Activated naive CD8-positive, alpha-beta T cell treated with anti-CD3 and anti-CD28 coated beads for 36 hours (primary cell): ENCODE data around the gene PYGO1. TPM values are rescaled to one million over a fixed set of nuclear protein-coding genes. Genes with fewer than 3 reads are reported as not detected.

Experiments
- DNase-seq: peaks from one replicate; pipeline ENCODE4 v3.0.0; 2021
- H3K27ac Mint-ChIP-seq: one replicate; pipeline ENCODE4 v1.8.0; 2022; ENCODE audit warnings: mild to moderate bottlenecking, moderate library complexity, mixed read lengths
- H3K27me3 Mint-ChIP-seq: one replicate; pipeline ENCODE4 v1.8.0; 2022; ENCODE audit warnings: mild to moderate bottlenecking, mixed read lengths
- H3K36me3 Mint-ChIP-seq: one replicate; pipeline ENCODE4 v1.8.0; 2021; ENCODE audit warnings: mild to moderate bottlenecking, mixed read lengths
- H3K4me1 Mint-ChIP-seq: one replicate; pipeline ENCODE4 v1.8.0; 2021; ENCODE audit warnings: mixed read lengths
- H3K4me3 Mint-ChIP-seq: one replicate; pipeline ENCODE4 v1.8.0; 2022; ENCODE audit warnings: mild to moderate bottlenecking, moderate library complexity, mixed read lengths
- H3K9me3 Mint-ChIP-seq: one replicate; pipeline ENCODE4 v1.8.0; 2022; ENCODE audit warnings: mixed read lengths
- total RNA-seq, 2 experiments: library from RNA; stranded (reverse); gene quantifications; one replicate each; pipeline ENCODE4 v1.2.3, GENCODE V29; 2021

The PYGO1 gene
- total RNA-seq, 2 experiments from 2014 or later: not detected

- Mint-ChIP-seq H3K4me1 (no peaks in the 10 kb centered on the region), H3K27me3 (peaks cover 39% of the 10 kb centered on the region), H3K9me3 (peaks cover 3% of the 10 kb centered on the region), H3K36me3 (no peaks in the 10 kb centered on the region), H3K27ac (no peak overlapping the region), H3K4me3 (no peak overlapping the region)
- no peak for DNase-seq
These were observed 2.6 kb upstream of the PYGO1 start for GRCh38 chr15:55590788-55591187.

GRCh38 chr15:55589287-55589686, 1.1 kb upstream of the PYGO1 start:
- peaks cover 43% of the 10 kb centered on the region for H3K27me3 Mint-ChIP-seq
- no peak for DNase-seq
- H3K4me1 Mint-ChIP-seq: no peaks in the 10 kb centered on the region
- no peak overlapping the region for H3K27ac Mint-ChIP-seq
- H3K36me3 Mint-ChIP-seq: no peaks in the 10 kb centered on the region
- H3K9me3 Mint-ChIP-seq: peaks cover 3% of the 10 kb centered on the region
- peak overlapping the region; percentile 44 for H3K4me3 Mint-ChIP-seq

DNA sequence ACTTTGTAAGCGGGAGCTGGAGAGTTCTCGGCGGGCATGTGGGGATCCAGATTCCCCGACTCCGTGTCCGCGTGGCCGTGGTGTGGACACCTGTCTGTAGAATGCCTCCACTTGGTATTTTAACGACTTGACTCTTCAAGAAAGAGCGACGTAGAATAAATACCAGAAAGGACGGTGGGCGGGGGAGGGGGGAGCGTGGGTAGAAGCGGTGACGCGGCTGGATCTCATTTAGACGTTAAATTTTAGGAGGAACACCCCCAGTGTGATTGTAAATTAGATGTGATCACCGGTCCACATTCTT, 620 bp upstream of the PYGO1 start:
- Mint-ChIP-seq H3K27ac (no peak overlapping the region), H3K4me1 (no peaks in the 10 kb centered on the region), H3K36me3 (no peaks in the 10 kb centered on the region), H3K4me3 (no peak overlapping the region), H3K9me3 (peaks cover 3% of the 10 kb centered on the region), H3K27me3 (peaks cover 48% of the 10 kb centered on the region)
- DNase-seq: no peak

- Mint-ChIP-seq H3K4me3 (peak overlapping the region; percentile 37), H3K9me3 (peaks cover 3% of the 10 kb centered on the region), H3K27me3 (peaks cover 52% of the 10 kb centered on the region), H3K4me1 (no peaks in the 10 kb centered on the region), H3K36me3 (no peaks in the 10 kb centered on the region), H3K27ac (no peak overlapping the region)
- DNase-seq: no peak
These were observed 650 bp downstream of the PYGO1 start for GRCh38 chr15:55587321-55588069.

DNA sequence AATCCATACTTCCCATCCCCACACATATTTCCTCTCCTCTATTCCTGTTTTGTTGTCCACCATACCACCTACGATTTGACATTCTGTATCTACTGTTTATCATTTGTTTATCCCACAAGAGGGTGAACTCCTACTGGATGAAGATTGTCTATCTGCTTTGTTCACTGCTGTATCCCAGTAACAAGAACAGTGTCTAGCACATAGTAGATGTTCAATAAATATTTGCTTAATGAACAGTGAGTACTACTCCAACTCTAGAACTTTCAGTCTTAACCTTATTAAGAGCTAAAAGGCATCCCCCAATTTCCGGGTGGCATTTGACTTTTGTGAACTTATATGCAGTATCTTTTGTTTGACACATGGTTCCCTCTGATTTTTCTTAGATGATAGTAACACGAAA, 1.3 kb downstream of the PYGO1 start:
- Mint-ChIP-seq H3K9me3 (peaks cover 3% of the 10 kb centered on the region), H3K4me3 (no peak overlapping the region), H3K27ac (no peak overlapping the region), H3K27me3 (peaks cover 54% of the 10 kb centered on the region), H3K4me1 (no peaks in the 10 kb centered on the region), H3K36me3 (no peaks in the 10 kb centered on the region)
- DNase-seq: no peak

DNA sequence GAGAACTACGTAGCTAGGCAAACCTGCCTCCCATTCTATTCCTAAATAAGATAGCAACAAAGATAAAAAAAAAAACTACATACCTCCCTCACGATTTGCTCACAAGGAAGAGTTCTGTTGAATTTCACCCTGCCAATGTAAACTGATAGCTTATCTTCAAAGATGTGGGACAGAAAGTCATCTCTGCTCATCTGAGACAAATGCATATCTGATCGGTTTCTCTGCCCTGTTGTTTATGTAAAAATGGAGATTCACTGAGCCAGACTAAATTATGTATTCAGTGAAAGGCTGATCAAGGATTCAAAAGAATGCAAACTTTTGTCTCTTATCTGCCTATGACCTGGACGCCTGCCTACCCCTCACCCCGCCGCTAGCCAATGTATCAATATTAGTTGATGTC, 11.2 kb downstream of the PYGO1 start:
- Mint-ChIP-seq H3K9me3 (no peaks in the 10 kb centered on the region), H3K27me3 (peaks cover 37% of the 10 kb centered on the region), H3K4me1 (no peaks in the 10 kb centered on the region), H3K4me3 (no peak overlapping the region), H3K27ac (no peak overlapping the region), H3K36me3 (no peaks in the 10 kb centered on the region)
- no peak for DNase-seq

DNA sequence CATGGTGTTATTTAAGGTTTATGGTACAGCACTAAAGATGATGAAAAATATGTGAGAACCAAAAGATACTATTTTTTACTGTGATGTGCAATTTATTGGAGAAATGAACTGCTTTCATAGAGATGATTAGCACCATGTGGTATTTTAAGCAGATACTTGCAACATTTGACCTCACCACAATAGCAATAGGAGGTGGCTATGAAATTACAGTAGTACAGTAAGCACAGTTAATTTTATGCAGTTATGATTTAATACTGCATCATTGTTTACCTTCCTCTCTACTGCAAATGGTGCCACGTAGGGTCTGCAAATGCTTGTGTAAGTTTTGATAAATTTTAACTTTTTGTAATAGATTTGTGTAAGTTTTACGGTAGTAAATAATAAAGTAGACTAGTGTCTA, 14.0 kb downstream of the PYGO1 start:
- H3K9me3 Mint-ChIP-seq: peaks cover 3% of the 10 kb centered on the region
- no peak overlapping the region for H3K27ac Mint-ChIP-seq
- no peak for DNase-seq
- H3K4me1 Mint-ChIP-seq: no peaks in the 10 kb centered on the region
- peaks cover 1% of the 10 kb centered on the region for H3K36me3 Mint-ChIP-seq
- H3K27me3 Mint-ChIP-seq: peaks cover 45% of the 10 kb centered on the region
- no peak overlapping the region for H3K4me3 Mint-ChIP-seq

DNA sequence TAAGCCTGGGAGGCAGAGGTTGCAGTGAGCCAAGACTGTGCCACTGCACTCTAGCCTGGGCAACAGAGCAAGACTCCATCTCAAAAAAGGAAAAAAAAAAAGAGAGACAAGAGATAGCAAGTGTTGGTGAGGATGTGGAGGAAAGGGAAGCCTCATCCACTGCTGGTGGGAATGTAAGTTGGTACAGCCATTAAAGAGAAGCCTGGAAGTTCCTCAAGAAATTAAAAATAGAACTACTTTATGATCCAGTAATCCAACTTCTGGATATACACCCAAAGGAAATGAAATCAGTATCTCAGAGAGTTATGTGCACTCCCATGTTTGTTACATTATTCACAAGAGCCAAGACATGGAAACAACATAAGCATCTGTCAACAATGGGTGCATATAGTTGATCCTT, 14.9 kb downstream of the PYGO1 start:
- Mint-ChIP-seq H3K36me3 (peaks cover 1% of the 10 kb centered on the region), H3K4me3 (no peak overlapping the region), H3K4me1 (no peaks in the 10 kb centered on the region), H3K27ac (no peak overlapping the region), H3K27me3 (peaks cover 42% of the 10 kb centered on the region), H3K9me3 (peaks cover 3% of the 10 kb centered on the region)
- DNase-seq: no peak

GRCh38 chr15:55564347-55565145, 23.6 kb downstream of the PYGO1 start:
- no peaks in the 10 kb centered on the region for H3K4me1 Mint-ChIP-seq
- peaks cover 4% of the 10 kb centered on the region for H3K9me3 Mint-ChIP-seq
- no peak overlapping the region for H3K27ac Mint-ChIP-seq
- no peak overlapping the region for H3K4me3 Mint-ChIP-seq
- no peaks in the 10 kb centered on the region for H3K36me3 Mint-ChIP-seq
- no peak for DNase-seq
- peaks cover 9% of the 10 kb centered on the region for H3K27me3 Mint-ChIP-seq

- Mint-ChIP-seq H3K27me3 (peaks cover 8% of the 10 kb centered on the region), H3K9me3 (peaks cover 4% of the 10 kb centered on the region), H3K4me3 (no peak overlapping the region), H3K36me3 (no peaks in the 10 kb centered on the region), H3K4me1 (no peaks in the 10 kb centered on the region), H3K27ac (no peak overlapping the region)
- no peak for DNase-seq
These were observed 25.5 kb downstream of the PYGO1 start for GRCh38 chr15:55562601-55563000.

DNA sequence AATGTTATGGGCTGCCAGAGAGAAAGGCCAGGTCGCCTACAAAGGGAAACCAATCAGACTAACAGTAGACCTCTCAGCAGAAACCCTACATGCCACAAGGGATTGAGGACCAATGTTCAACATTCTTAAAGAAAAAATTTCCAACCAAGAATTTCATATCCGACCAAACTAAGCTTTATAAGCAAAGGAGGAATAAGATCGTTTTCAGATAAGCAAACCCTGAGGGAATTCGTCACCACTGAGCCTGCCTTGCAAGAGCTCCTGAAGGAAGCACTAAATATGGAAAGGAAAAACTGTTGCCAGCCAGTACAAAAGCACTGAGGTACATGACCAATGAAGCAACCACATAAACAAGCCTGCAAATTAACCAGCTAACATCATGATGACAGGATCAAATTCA, 33.1 kb downstream of the PYGO1 start:
- Mint-ChIP-seq H3K36me3 (peaks cover 5% of the 10 kb centered on the region), H3K27ac (no peak overlapping the region), H3K9me3 (peaks cover 26% of the 10 kb centered on the region), H3K4me3 (no peak overlapping the region), H3K4me1 (no peaks in the 10 kb centered on the region), H3K27me3 (peaks cover 43% of the 10 kb centered on the region)
- DNase-seq: no peak

DNA sequence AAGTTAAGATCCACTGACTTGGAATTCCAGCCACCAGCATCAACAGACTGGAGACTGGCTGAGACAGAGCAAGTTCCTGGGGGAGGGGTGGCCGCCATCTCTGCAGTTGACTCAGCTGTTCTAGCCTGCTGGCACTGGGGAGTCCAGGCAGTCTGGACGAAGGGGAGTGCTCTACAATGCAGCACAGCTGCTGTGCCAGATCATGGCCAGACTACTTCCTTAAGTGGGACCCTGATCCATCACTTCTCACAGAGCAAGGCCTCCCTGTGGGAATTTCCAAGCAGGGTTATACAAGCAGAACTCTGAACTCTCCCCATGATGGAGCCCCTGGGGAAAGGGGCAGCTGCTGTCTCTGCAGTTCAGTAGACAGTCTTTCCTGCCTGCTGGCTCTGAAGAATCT, 35.2 kb downstream of the PYGO1 start:
- no peak for DNase-seq
- Mint-ChIP-seq H3K9me3 (peaks cover 26% of the 10 kb centered on the region), H3K4me3 (no peak overlapping the region), H3K4me1 (no peaks in the 10 kb centered on the region), H3K27me3 (peaks cover 42% of the 10 kb centered on the region), H3K36me3 (peaks cover 5% of the 10 kb centered on the region), H3K27ac (no peak overlapping the region)

DNA sequence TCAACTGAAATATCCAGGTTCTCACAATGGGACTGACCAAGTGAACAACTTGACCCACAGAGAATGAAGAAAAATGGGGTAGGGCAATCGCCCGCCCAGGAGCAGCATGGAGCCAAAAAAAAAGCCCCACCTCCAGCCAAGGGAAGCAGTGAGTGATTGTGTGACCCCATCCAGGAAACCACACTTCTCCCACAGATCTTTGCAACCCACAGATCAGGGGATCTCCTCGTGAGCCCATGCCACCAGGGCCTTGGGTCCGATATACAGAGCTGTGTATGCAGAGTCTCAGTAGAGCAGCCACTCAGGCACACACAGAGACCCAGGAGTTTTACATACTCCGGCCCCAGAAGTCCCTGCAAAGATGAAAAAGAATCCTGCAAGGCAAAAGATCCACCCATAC, 35.7 kb downstream of the PYGO1 start:
- Mint-ChIP-seq H3K27me3 (peaks cover 37% of the 10 kb centered on the region), H3K27ac (no peak overlapping the region), H3K4me1 (no peaks in the 10 kb centered on the region), H3K9me3 (peaks cover 26% of the 10 kb centered on the region), H3K4me3 (no peak overlapping the region), H3K36me3 (peaks cover 5% of the 10 kb centered on the region)
- no peak for DNase-seq

DNA sequence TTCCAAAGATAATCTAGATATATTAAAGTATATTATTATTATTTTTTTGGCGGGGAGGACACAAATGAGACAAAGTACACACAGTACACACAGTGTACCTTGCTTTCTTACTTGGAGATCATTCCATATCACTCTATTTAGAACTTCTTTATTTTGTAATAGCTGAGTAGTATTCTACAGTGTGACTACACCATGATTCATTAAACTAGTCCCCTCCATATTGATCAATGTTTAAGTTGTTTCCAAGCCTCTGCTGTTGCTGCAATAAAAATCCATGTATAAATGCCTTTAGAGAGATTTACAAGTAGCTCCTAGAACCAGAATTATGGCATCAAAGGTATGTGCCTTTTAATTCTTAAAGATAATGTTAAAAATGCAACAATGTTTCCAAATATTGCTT, 38.8 kb downstream of the PYGO1 start:
- H3K9me3 Mint-ChIP-seq: peaks cover 3% of the 10 kb centered on the region
- DNase-seq: no peak
- H3K27ac Mint-ChIP-seq: no peak overlapping the region
- no peaks in the 10 kb centered on the region for H3K4me1 Mint-ChIP-seq
- no peaks in the 10 kb centered on the region for H3K36me3 Mint-ChIP-seq
- peaks cover 33% of the 10 kb centered on the region for H3K27me3 Mint-ChIP-seq
- no peak overlapping the region for H3K4me3 Mint-ChIP-seq

- Mint-ChIP-seq H3K4me1 (no peaks in the 10 kb centered on the region), H3K27me3 (peaks cover 32% of the 10 kb centered on the region), H3K27ac (no peak overlapping the region), H3K36me3 (no peaks in the 10 kb centered on the region), H3K4me3 (no peak overlapping the region), H3K9me3 (no peaks in the 10 kb centered on the region)
- no peak for DNase-seq
These were observed 41.4 kb downstream of the PYGO1 start for GRCh38 chr15:55546718-55547117.

- peaks cover 15% of the 10 kb centered on the region for H3K27me3 Mint-ChIP-seq
- no peaks in the 10 kb centered on the region for H3K9me3 Mint-ChIP-seq
- no peaks in the 10 kb centered on the region for H3K36me3 Mint-ChIP-seq
- DNase-seq: no peak
- H3K27ac Mint-ChIP-seq: no peak overlapping the region
- H3K4me3 Mint-ChIP-seq: no peak overlapping the region
- no peaks in the 10 kb centered on the region for H3K4me1 Mint-ChIP-seq
These were observed 52.7 kb downstream of the PYGO1 start for GRCh38 chr15:55535436-55535835.
